Kidney (tissue), 14 donors: Measurements from ENCODE around the gene IFFO2. TPM values are rescaled to one million over a fixed set of nuclear protein-coding genes. Genes with fewer than 3 reads are reported as not detected.

Source experiments
- DNase-seq, 5 donors: peaks; one replicate each; pipeline ENCODE4 v3.0.0-alpha.2; 2013 to 2020
- FAIRE-seq: peaks from 2 replicates; lab custom pipeline; 2012; peaks lifted over from hg19 to GRCh38; lab: Jason Lieb, UNC
- H3K27ac ChIP-seq, 2 donors: one replicate each; pipeline ENCODE4 v1.7.0; 2013; ENCODE audit warnings: low read depth in 2 of 2, low read length in 2 of 2, inconsistent platforms in 1 of 2
- H3K27me3 ChIP-seq: one replicate; pipeline ENCODE4 v1.7.1; 2013; ENCODE audit warnings: low read length, inconsistent platforms; ENCODE audit not compliant: control insufficient read depth, insufficient read depth
- H3K36me3 ChIP-seq, 3 donors: one replicate each; pipeline versions ENCODE4 v1.7.0 to v1.7.1; 2013; ENCODE audit warnings: low read length in 3 of 3, control low read depth in 1 of 3, inconsistent platforms in 1 of 3; ENCODE audit not compliant: insufficient read depth in 3 of 3, control insufficient read depth in 2 of 3
- H3K4me1 ChIP-seq, 3 donors: one replicate each; pipeline versions ENCODE4 v1.7.0 to v1.7.1; 2013; ENCODE audit warnings: low read length in 3 of 3, inconsistent platforms in 1 of 3, low read depth in 1 of 3; ENCODE audit not compliant: control insufficient read depth in 2 of 3, insufficient read depth in 2 of 3
- H3K4me3 ChIP-seq, 3 donors: one replicate each; pipeline versions ENCODE4 v1.7.0 to v1.8.1; 2013; ENCODE audit warnings: low read length in 3 of 3, control low read depth in 1 of 3, inconsistent platforms in 1 of 3
- H3K9ac ChIP-seq, 3 donors: one replicate each; pipeline versions ENCODE4 v1.7.0 to v1.7.1; 2013; ENCODE audit warnings: low read length in 3 of 3, control low read depth in 1 of 3, inconsistent platforms in 1 of 3
- H3K9me3 ChIP-seq, 3 donors: one replicate each; pipeline versions ENCODE4 v1.7.0 to v1.7.1; 2013; ENCODE audit warnings: low read length in 3 of 3, control low read depth in 1 of 3, inconsistent platforms in 1 of 3; ENCODE audit not compliant: control insufficient read depth in 2 of 3, insufficient read depth in 1 of 3
- CTCF ChIP-seq: IDR thresholded peaks from 3 replicates; pipeline ENCODE4 v1.5.1; 2012; ENCODE audit warnings: mild to moderate bottlenecking, moderate library complexity, borderline replicate concordance; ENCODE audit not compliant: insufficient read depth; ENCODE audit errors: extremely low read depth
- intact Hi-C: fragments of 100-400 bp; cut with DNase I; formaldehyde crosslinking; loops from one replicate; pipeline ENCODE4 v1.11.1; 2022
- microRNA-seq: library from miRNA; unstranded; fragments of <30 nt; microRNA quantifications from one replicate; pipeline ENCODE4 v1.2.0, GENCODE V29; 2020
- polyA plus RNA-seq: library from polyadenylated mRNA; stranded (reverse); fragments of 350-450 nt; fragmentation: Illumina TruSeq; extraction: RNeasy Lipid Tissue Mini Kit (QIAGEN cat#74804); gene quantifications from one replicate; pipeline ENCODE4 v1.2.3, GENCODE V29; 2014; ENCODE audit warnings: low read depth, low replicate concordance; ENCODE audit not compliant: insufficient read depth
- total RNA-seq: library from RNA; stranded (reverse); fragmentation: NEBNext Ultra II Directional; extraction: Animal tissue kit (Norgen Biotek cat#: 25700); gene quantifications from one replicate; pipeline ENCODE4 v1.2.1, GENCODE V29; 2021
- donor health status: control.
- donor health status: control.
- donor health status: control.
- donor health status: control.
- donor health status: control.
- donor health status: DM: yes; HTN: yes; CAD: no.
- donor health status: Normal renal cell carcinoma (clear cell type).

Gene IFFO2
- total and polyA plus RNA-seq, 2 donors from 2014 or later: 7.5 to 23.1 TPM

DNA sequence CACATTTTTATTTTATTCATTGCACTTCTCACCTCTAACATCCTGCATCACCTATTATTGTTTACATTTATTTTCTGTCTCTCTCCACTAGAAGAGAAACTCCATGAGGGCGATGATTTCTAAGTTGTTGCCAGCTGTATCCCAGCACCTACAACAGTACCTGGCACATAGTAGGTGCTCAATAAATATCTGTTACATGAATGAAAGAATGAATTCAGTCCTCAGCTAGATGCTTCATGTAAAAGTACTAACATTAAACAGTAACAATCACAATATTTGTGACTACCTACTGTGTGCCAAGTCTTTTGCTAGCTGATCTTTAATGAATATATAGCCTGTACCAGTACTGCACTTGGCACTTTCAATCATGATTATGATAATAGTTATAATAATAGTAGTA is 100.0 kb downstream of the IFFO2 start:
- H3K4me1 ChIP-seq: no peaks in the 10 kb centered on the region
- no peaks in the 10 kb centered on the region for H3K9me3 ChIP-seq
- DNase-seq (no peak), FAIRE-seq (no peak)
- intact Hi-C loops: no loop called here
- H3K27ac ChIP-seq: no peak overlapping the region
- H3K36me3 ChIP-seq: no peaks in the 10 kb centered on the region
- no peaks in the 10 kb centered on the region for H3K27me3 ChIP-seq
- no peak overlapping the region for H3K4me3 ChIP-seq
- TF ChIP-seq CTCF: no peak
- H3K9ac ChIP-seq: no peak overlapping the region

DNA sequence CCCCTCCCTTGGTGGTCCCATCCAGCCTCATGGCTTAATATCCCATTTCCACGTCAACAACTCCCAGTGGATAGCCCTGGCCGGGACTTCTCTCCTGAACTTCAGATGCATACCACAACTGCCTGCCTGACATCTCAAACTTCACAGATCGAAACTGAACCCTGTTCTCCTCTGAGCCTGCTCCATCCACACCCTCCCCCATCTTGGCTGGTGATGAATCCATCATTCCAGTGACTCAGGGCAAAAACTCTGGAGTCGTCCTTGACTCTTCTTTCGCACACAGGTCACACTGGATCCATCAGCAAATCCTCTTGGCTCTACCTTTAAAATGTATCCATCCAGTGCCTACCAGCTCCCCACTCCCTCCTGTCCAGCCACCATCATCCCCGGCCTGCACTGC is 100.9 kb downstream of the IFFO2 start:
- no peak for TF ChIP-seq CTCF
- FAIRE-seq (no peak), DNase-seq (no peak)
- intact Hi-C loops: no loop called here
- Histone ChIP-seq H3K9me3 (no peaks in the 10 kb centered on the region), H3K36me3 (no peaks in the 10 kb centered on the region), H3K27me3 (no peaks in the 10 kb centered on the region), H3K4me3 (no peak overlapping the region), H3K27ac (no peak overlapping the region), H3K4me1 (no peaks in the 10 kb centered on the region), H3K9ac (no peak overlapping the region)

GRCh38 chr1:18854331-18855025 is 102.0 kb downstream of the IFFO2 start:
- Histone ChIP-seq H3K4me3 (no peak overlapping the region), H3K4me1 (no peaks in the 10 kb centered on the region), H3K9me3 (no peaks in the 10 kb centered on the region), H3K27ac (no peak overlapping the region), H3K27me3 (no peaks in the 10 kb centered on the region), H3K9ac (no peak overlapping the region), H3K36me3 (no peaks in the 10 kb centered on the region)
- DNase-seq (no peak), FAIRE-seq (no peak)
- intact Hi-C loops: no loop called here
- no peak for TF ChIP-seq CTCF

Small RNA genes within 50 kb of the gene (microRNA-seq; reads per million reads assigned to microRNA genes)
- gene MIR1290 (not detected), gene MIR4695 (not detected)

Other genes starting within 250 kb of the IFFO2 start
- gene TAS1R2, start 97.0 kb downstream of the IFFO2 start, total RNA-seq: not detected
- gene TAS1R2, start 97.0 kb downstream of the IFFO2 start, polyA plus RNA-seq: not detected
- gene ALDH4A1, start 54.1 kb downstream of the IFFO2 start, total RNA-seq: 49.3 TPM
- 352 TPM for gene ALDH4A1, start 54.1 kb downstream of the IFFO2 start, polyA plus RNA-seq